Loucy (cell line): ENCODE data around the gene PLPP4.

Experiments used
- CTCF ChIP-seq: fragments of 200-600 bp; sonication (generic); conservative IDR thresholded peaks from 2 replicates; pipeline ENCODE4 v1.5.1; 2014; ENCODE audit warnings: mild to moderate bottlenecking, antibody characterized with exemption, low read length
- EZH2phosphoT487 ChIP-seq: fragments of 200-600 bp; IDR thresholded peaks from 2 replicates; pipeline ENCODE4 v1.6.1; 2018; ENCODE audit warnings: antibody characterized with exemption, mild to moderate bottlenecking, moderate library complexity, borderline replicate concordance

- TF ChIP-seq CTCF (no peak), EZH2phosphoT487 (no peak)
These were observed 28.9 kb downstream of the PLPP4 start for GRCh38 chr10:120485946-120486345.
